ENCODE data around the gene LDLRAP1.

GRCh38 chr1:25560788-25561187 is 17.4 kb downstream of the LDLRAP1 start:
- no peak for TF ChIP-seq RORB (CRISPR knock-in tag; IDR thresholded peaks at IDR 0.05)
- TF ChIP-seq CTCF (IDR thresholded peaks at IDR 0.05): no peak
- TF ChIP-seq, protein P1, sequence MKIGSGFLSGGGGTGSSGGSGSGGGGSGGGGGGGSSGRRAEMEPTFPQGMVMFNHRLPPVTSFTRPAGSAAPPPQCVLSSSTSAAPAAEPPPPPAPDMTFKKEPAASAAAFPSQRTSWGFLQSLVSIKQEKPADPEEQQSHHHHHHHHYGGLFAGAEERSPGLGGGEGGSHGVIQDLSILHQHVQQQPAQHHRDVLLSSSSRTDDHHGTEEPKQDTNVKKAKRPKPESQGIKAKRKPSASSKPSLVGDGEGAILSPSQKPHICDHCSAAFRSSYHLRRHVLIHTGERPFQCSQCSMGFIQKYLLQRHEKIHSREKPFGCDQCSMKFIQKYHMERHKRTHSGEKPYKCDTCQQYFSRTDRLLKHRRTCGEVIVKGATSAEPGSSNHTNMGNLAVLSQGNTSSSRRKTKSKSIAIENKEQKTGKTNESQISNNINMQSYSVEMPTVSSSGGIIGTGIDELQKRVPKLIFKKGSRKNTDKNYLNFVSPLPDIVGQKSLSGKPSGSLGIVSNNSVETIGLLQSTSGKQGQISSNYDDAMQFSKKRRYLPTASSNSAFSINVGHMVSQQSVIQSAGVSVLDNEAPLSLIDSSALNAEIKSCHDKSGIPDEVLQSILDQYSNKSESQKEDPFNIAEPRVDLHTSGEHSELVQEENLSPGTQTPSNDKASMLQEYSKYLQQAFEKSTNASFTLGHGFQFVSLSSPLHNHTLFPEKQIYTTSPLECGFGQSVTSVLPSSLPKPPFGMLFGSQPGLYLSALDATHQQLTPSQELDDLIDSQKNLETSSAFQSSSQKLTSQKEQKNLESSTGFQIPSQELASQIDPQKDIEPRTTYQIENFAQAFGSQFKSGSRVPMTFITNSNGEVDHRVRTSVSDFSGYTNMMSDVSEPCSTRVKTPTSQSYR (CRISPR knock-in tag; IDR thresholded peaks at IDR 0.05): no peak
- no peak for TF ChIP-seq NFYB (CRISPR knock-in tag; conservative IDR thresholded peaks at IDR 0.05; ENCODE audit: low read depth)
- no peak for TF ChIP-seq TP53 (CRISPR knock-in tag; IDR thresholded peaks at IDR 0.05)
- no peak for TF ChIP-seq ATF6 (CRISPR knock-in tag; IDR thresholded peaks at IDR 0.05)
- TF ChIP-seq ZNF263 (CRISPR knock-in tag; IDR thresholded peaks at IDR 0.05; ENCODE audit: low read depth): no peak
- no peak for TF ChIP-seq GABPB1 (CRISPR knock-in tag; IDR thresholded peaks at IDR 0.05)
- no peak for TF ChIP-seq IRF1 (CRISPR knock-in tag; IDR thresholded peaks at IDR 0.05)
- TF ChIP-seq USF2 (CRISPR knock-in tag; IDR thresholded peaks at IDR 0.05): no peak
- TF ChIP-seq, protein P2, sequence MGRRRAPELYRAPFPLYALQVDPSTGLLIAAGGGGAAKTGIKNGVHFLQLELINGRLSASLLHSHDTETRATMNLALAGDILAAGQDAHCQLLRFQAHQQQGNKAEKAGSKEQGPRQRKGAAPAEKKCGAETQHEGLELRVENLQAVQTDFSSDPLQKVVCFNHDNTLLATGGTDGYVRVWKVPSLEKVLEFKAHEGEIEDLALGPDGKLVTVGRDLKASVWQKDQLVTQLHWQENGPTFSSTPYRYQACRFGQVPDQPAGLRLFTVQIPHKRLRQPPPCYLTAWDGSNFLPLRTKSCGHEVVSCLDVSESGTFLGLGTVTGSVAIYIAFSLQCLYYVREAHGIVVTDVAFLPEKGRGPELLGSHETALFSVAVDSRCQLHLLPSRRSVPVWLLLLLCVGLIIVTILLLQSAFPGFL (CRISPR knock-in tag; IDR thresholded peaks at IDR 0.05; ENCODE audit: borderline replicate concordance): no peak

Measured in WTC11 (cell line).